OCI-LY7 (cell line): ENCODE results near the gene STAT6. TPM values are rescaled to one million over a fixed set of nuclear protein-coding genes. Genes with fewer than 3 reads are reported as not detected.

Experiments used
- BruUV-seq: library from RNA; stranded (reverse); fragments of 400-500 nt; replicated peaks from 2 replicates; lab custom pipeline; 2021; lab: Mats Ljungman, UMichigan
- CTCF ChIA-PET: fragments of 300-600 bp; sonication (Branson Sonifier 250); formaldehyde crosslinking; loops from one replicate; lab custom pipeline; 2022; ENCODE audit warnings: antibody characterized with exemption; ENCODE audit not compliant: unreplicated experiment; lab: Charles Lee
- POLR2A ChIA-PET: fragments of 300-600 bp; sonication (Branson Sonifier 250); formaldehyde crosslinking; loops from one replicate; lab custom pipeline; 2022; ENCODE audit warnings: antibody characterized with exemption; lab: Charles Lee
- DNase-seq: peaks from one replicate; pipeline ENCODE4 v3.0.0-alpha.2; 2015; ENCODE audit warnings: low spot score
- H2AFZ ChIP-seq: fragments of 200-600 bp; sonication (generic), shearing (Covaris generic); 2 replicates; pipeline ENCODE4 v1.6.1; 2014; ENCODE audit warnings: mild to moderate bottlenecking, antibody characterized with exemption, low read length, moderate library complexity
- H3K27ac ChIP-seq: fragments of 200-600 bp; sonication (generic); 2 replicates; pipeline ENCODE4 v1.5.1; 2014; ENCODE audit warnings: mixed run types, low read depth, mild to moderate bottlenecking, moderate library complexity, low read length, inconsistent platforms; ENCODE audit not compliant: poor library complexity, severe bottlenecking
- H3K36me3 ChIP-seq: fragments of 200-600 bp; sonication (generic); 2 replicates; pipeline ENCODE4 v1.6.1; 2014; ENCODE audit warnings: mild to moderate bottlenecking, antibody characterized with exemption, low read length, moderate library complexity, mixed read lengths; ENCODE audit not compliant: insufficient read depth
- H3K4me1 ChIP-seq: fragments of 200-600 bp; sonication (generic); 2 replicates; pipeline ENCODE4 v1.5.1; 2014; ENCODE audit warnings: mild to moderate bottlenecking, low read length; ENCODE audit not compliant: insufficient read depth, poor library complexity, severe bottlenecking
- H3K4me2 ChIP-seq: fragments of 200-600 bp; sonication (generic); 2 replicates; pipeline ENCODE4 v1.6.1; 2014; ENCODE audit warnings: mild to moderate bottlenecking, low read length
- H3K4me3 ChIP-seq: fragments of 200-600 bp; sonication (generic); 2 replicates; pipeline ENCODE4 v1.5.1; 2014; ENCODE audit warnings: mild to moderate bottlenecking, low read depth, low read length; ENCODE audit not compliant: poor library complexity, severe bottlenecking
- H3K79me2 ChIP-seq: fragments of 200-600 bp; sonication (generic); 2 replicates; pipeline ENCODE4 v1.6.1; 2016; ENCODE audit warnings: low read depth, mild to moderate bottlenecking, low read length, moderate library complexity, mixed read lengths; ENCODE audit not compliant: insufficient read depth
- H3K9me2 ChIP-seq: fragments of 200-600 bp; sonication (generic); 2 replicates; pipeline ENCODE4 v1.6.1; 2016; ENCODE audit warnings: mild to moderate bottlenecking, low read length, mixed read lengths; ENCODE audit not compliant: insufficient read depth
- H3K9me3 ChIP-seq: fragments of 200-600 bp; sonication (generic); 2 replicates; pipeline ENCODE4 v1.6.1; 2014; ENCODE audit warnings: mild to moderate bottlenecking, mixed run types, low read length, mixed read lengths
- H4K20me1 ChIP-seq: fragments of 200-600 bp; sonication (generic); 2 replicates; pipeline ENCODE4 v1.6.1; 2014; ENCODE audit warnings: mild to moderate bottlenecking, antibody characterized with exemption, low read length, moderate library complexity, mixed read lengths; ENCODE audit not compliant: insufficient read depth
- EZH2phosphoT487 ChIP-seq: fragments of 200-600 bp; sonication (generic); IDR thresholded peaks from 2 replicates; pipeline ENCODE4 v1.6.1; 2018; ENCODE audit warnings: low read depth, borderline replicate concordance, mild to moderate bottlenecking, mixed run types, antibody characterized with exemption, low read length, moderate library complexity, mixed read lengths
- intact Hi-C: fragments of 100-400 bp; cut with micrococcal nuclease; formaldehyde crosslinking; loops from one replicate; pipeline ENCODE4 v1.10.0; 2022; ENCODE audit not compliant: unreplicated experiment
- total RNA-seq, 2 experiments: library from RNA; depleted of rRNA in 1 of 2; stranded (reverse); fragments of >200 nt in 1 of 2; shearing (Covaris generic) in 1 of 2; gene quantifications; 2 replicates each; pipeline ENCODE4 v1.2.3, GENCODE V29; 2014 to 2022
- TF ChIP-seq, protein P1 (sequence below): fragments of 200-600 bp; sonication (generic); conservative IDR thresholded peaks from 2 replicates; pipeline ENCODE4 v1.5.1; 2014; ENCODE audit warnings: mild to moderate bottlenecking, antibody characterized with exemption, low read length, moderate library complexity, mixed read lengths

STAT6 gene
- total RNA-seq, 2 experiments from 2014 or later: 73.6 to 128 TPM

DNA sequence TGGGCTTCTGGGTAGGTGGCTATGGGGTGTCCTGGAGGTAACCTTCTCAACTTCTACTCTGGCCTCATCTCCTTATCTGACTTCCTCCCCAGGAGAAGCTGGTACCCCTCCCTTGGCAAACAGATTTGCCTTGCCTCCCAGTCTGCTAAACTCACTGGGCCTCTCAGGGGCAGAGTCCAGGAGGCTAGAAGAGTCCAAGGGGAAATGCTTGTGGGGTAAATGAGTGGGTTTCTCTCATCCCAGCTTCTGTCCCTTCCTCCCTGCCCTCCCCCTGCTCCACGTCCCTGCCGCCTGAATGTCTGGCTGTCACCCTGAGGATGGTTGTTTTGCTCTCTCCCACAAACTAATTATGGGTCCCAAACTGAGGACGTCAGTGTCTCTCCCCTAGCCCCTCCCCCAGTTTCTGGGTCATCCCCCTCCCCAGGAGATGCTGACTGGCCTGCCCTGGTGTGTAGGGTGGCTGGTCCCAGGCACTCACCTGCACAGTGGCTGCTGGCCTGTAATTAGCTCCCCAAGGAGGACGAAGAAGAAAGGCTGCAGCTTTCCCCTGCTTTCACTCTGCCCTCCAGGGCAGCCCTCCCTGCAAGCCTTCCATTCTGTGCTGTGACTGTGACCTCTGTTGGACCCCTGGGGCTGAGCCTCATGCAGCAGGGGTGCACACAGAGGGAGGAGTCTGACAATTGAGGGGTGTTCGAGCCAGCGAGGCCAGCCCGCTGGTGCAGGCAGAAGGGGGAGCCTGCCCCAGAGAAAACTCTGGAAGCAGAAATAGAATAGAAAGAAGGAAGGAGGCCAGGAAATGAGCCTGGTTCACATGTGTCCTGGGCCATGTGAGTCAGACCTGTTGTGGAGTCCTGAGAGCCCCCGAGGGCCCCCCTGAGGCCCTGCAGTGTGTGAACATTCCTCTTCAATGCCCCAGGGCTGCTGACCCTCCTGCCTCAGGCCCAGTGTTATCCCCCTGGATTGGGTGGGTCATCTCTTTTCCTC is 36.1 kb upstream of the STAT6 start, which contains the start of gene LRP1-AS:
LRP1-AS (minus strand) TSS at position 659 of the 984 bp plus-strand sequence.
- DNase-seq: no peak
- Histone ChIP-seq H3K27ac (no peak within 1 kb of the TSS), H3K79me2 (no peaks in the 10 kb centered on the region), H3K4me1 (no peaks in the 10 kb centered on the region), H3K4me3 (no peak within 1 kb of the TSS), H2AFZ (no peak within 1 kb of the TSS), H4K20me1 (no peaks in the 10 kb centered on the region), H3K9me3 (no peaks in the 10 kb centered on the region), H3K4me2 (no peak within 1 kb of the TSS), H3K36me3 (no peaks in the 10 kb centered on the region), H3K9me2 (no peaks in the 10 kb centered on the region)
- CTCF ChIA-PET: no interaction called here
- TF ChIP-seq EZH2phosphoT487: no peak
- TF ChIP-seq, protein P1, sequence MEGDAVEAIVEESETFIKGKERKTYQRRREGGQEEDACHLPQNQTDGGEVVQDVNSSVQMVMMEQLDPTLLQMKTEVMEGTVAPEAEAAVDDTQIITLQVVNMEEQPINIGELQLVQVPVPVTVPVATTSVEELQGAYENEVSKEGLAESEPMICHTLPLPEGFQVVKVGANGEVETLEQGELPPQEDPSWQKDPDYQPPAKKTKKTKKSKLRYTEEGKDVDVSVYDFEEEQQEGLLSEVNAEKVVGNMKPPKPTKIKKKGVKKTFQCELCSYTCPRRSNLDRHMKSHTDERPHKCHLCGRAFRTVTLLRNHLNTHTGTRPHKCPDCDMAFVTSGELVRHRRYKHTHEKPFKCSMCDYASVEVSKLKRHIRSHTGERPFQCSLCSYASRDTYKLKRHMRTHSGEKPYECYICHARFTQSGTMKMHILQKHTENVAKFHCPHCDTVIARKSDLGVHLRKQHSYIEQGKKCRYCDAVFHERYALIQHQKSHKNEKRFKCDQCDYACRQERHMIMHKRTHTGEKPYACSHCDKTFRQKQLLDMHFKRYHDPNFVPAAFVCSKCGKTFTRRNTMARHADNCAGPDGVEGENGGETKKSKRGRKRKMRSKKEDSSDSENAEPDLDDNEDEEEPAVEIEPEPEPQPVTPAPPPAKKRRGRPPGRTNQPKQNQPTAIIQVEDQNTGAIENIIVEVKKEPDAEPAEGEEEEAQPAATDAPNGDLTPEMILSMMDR: no peak
- BruUV-seq: no TSS peak
- intact Hi-C loops: no loop called here
- POLR2A ChIA-PET: interaction anchor here (0.6 kb wide), 2 partner anchors 20 to 143 kb away, joined by 3 to 4 read pairs; no protein-coding TSS in a partner anchor

DNA sequence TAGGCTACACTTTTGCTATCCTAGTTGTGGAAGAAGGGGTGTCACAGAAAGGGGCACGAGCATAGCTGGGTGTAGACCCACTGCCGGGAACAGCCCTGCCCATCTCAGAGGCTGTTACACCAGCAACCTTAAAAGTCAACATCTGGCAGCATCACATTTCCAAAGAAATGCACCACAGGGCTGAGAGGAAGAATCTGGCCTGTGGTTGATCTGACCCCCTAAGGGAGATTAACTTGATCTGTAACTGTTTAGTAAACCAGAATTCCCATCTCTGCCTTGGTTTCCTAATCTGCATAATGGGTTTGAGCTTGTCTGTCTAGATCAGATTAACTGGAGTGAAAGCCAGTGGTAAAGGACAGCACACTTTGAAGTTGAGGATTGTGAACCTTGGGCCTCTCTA is 34.9 kb upstream of the STAT6 start:
- Histone ChIP-seq H3K36me3 (no peaks in the 10 kb centered on the region), H3K9me3 (no peaks in the 10 kb centered on the region), H3K4me1 (no peaks in the 10 kb centered on the region), H3K9me2 (no peaks in the 10 kb centered on the region), H3K4me2 (no peak overlapping the region), H3K79me2 (no peaks in the 10 kb centered on the region), H3K27ac (no peak overlapping the region), H2AFZ (no peak overlapping the region), H3K4me3 (no peak overlapping the region), H4K20me1 (no peaks in the 10 kb centered on the region)
- no peak for TF ChIP-seq EZH2phosphoT487
- TF ChIP-seq, protein P1: no peak
- intact Hi-C loops: no loop called here
- no TSS peak for BruUV-seq
- CTCF ChIA-PET: interaction anchor here (0.5 kb wide), 1 partner anchor 34 kb away, joined by 10 read pairs; no protein-coding TSS in a partner anchor
- POLR2A ChIA-PET: interaction anchor here (0.6 kb wide), 1 partner anchor 446 kb away, joined by 4 read pairs; no protein-coding TSS in a partner anchor
- DNase-seq: no peak
